Tongue (tissue), 2 donors: ENCODE results near the gene ACSF3. TPM values are rescaled to one million over a fixed set of nuclear protein-coding genes. Genes with fewer than 3 reads are reported as not detected.

Experiments used
- DNase-seq: peaks from one replicate; pipeline ENCODE4 v3.0.0-alpha.2; 2015
- total RNA-seq: library from RNA; depleted of rRNA; stranded (reverse); fragments of >200 nt; gene quantifications from one replicate; pipeline ENCODE4 v1.2.3, GENCODE V29; 2014

ACSF3 gene
- total RNA-seq, 1 donor from 2014 or later, result 20.1 TPM

DNA sequence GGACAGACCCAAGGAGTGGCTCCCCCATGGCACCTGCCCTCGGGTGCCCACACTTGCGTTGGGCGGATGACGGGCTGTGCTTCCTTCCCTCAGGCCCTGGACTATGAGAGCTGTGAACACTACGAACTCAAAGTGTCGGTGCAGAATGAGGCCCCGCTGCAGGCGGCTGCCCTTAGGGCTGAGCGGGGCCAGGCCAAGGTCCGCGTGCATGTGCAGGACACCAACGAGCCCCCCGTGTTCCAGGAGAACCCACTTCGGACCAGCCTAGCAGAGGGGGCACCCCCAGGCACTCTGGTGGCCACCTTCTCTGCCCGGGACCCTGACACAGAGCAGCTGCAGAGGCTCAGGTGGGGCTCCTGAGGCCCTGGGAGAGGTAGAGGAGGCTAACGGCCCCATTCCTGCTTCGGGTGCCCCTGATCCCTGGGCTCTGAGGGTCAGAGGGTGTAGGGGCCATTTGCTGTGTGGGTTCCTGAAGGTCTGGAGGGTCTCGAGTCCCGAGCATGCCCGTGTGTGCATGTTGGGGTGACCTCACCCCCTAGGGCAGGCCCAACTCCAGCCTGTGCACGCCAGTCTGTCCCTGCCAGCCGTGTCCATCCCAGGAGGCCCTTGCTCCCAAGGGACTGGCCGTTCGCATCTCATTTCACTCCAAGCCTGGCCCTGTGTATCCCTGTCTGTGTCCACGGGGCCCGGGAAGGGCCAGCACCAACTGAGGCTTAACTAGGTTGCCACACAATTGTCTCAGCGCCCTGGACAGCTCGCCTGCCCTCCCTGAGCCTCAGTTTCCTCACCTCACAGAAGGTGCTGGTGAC lies 96.7 kb downstream of the ACSF3 start:
- DNase-seq, result no peak

- DNase-seq, result no peak
Observed at GRCh38 chr16:89191033-89191900, 97.6 kb downstream of the ACSF3 start.

- no peak for DNase-seq
Observed at GRCh38 chr16:89191901-89192185, 98.2 kb downstream of the ACSF3 start.

DNA sequence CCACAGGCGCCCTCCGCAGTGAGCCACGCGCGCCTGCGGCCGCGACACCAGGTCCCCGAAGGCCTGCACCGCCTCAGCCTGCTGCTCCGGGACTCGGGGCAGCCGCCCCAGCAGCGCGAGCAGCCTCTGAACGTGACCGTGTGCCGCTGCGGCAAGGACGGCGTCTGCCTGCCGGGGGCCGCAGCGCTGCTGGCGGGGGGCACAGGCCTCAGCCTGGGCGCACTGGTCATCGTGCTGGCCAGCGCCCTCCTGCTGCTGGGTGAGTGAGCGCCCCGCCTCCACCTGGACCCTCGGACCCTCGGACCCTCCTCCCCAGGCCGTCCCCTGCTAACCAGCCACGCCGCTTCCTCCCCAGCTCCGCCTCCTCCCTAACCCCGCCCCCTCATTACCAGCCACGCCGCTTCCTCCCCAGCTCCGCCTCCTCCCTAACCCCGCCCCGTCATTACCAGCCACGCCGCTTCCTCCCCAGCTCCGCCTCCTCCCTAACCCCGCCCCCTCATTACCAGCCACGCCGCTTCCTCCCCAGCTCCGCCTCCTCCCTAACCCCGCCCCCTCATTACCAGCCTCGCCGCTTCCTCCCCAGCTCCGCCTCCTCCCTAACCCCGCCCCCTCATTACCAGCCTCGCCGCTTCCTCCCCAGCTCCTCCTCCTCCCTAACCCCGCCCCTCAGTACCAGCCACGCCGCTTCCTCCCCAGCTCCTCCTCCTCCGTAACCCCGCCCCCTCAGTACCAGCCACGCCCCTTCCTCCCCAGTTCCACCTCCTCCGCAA lies 98.7 kb downstream of the ACSF3 start:
- peak; percentile 84 for DNase-seq

DNA sequence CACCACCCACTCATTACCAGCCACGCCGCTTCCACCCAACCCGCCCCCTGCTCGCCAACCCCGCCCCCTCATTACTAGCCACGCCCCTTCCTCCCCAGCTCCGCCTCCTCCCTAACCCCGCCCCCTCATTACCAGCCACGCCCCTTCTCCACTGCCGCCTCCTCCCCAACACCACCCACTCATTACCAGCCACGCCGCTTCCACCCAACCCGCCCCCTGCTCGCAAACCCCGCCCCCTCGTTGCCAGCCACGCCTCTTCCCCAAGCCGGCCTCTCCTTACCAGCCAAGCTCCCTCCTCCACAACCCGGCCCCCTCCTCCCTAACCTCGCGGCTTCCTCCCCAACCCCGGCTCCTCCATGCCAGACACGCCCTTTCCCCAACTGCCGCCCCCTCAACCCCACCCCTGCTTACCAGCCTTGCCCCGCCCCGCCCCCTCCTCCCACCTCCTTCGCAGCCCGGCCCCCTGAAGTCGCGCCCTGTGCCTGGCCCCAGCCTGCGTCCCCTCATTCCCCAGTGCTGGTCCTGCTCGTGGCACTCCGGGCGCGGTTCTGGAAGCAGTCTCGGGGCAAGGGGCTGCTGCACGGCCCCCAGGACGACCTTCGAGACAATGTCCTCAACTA lies 99.4 kb downstream of the ACSF3 start:
- no peak for DNase-seq

- DNase-seq, result no peak
Observed at GRCh38 chr16:89193576-89194293, 100.1 kb downstream of the ACSF3 start.

- no peak for DNase-seq
Observed at GRCh38 chr16:89194340-89195311, 101.0 kb downstream of the ACSF3 start.

- DNase-seq, result no peak
Observed at GRCh38 chr16:89195521-89196171, 102.0 kb downstream of the ACSF3 start.

GRCh38 chr16:89197033-89197632 lies 103.5 kb downstream of the ACSF3 start:
- DNase-seq, result no peak

- no peak for DNase-seq
Observed at GRCh38 chr16:89197633-89198416, 104.2 kb downstream of the ACSF3 start.

DNA sequence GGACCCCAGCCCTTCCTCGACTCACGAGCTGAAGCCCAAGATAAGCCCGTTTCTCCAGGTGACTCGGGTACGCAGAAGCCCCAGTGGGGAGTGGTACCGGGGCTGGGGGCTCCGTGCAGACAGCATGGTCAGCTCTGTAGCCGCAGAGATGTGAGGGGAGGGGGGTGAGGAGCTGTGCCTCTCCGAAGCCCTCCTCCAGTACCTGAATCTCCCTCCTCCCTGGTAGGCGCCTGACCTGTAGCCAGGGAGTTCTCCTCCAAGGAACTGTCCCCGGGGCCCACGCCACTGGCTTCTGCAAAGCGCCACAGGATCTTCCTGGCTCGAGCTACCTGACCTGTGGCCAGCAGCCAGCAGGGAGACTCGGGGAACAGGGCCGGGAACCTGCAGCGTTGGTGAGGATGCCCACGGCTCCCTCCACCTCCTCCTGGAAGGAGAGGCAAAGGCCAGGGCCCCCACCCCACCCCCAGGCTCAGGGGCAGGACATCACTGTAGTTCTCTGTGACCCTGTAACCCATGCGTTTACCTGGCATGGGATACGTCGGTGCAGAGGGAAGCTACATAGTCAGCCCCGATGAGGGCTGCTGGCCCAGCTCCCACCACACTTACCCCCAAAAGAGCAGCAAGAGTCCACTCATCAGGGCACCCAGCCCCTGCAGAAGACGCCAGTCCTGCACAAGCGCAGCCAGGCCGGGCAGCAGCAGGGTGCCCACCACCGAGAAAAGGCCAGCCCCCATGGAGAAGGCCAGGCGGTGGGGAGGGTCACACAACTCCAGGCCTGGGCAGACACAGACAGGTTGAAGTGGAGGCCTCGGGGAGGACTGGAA lies 105.0 kb downstream of the ACSF3 start:
- no peak for DNase-seq

DNA sequence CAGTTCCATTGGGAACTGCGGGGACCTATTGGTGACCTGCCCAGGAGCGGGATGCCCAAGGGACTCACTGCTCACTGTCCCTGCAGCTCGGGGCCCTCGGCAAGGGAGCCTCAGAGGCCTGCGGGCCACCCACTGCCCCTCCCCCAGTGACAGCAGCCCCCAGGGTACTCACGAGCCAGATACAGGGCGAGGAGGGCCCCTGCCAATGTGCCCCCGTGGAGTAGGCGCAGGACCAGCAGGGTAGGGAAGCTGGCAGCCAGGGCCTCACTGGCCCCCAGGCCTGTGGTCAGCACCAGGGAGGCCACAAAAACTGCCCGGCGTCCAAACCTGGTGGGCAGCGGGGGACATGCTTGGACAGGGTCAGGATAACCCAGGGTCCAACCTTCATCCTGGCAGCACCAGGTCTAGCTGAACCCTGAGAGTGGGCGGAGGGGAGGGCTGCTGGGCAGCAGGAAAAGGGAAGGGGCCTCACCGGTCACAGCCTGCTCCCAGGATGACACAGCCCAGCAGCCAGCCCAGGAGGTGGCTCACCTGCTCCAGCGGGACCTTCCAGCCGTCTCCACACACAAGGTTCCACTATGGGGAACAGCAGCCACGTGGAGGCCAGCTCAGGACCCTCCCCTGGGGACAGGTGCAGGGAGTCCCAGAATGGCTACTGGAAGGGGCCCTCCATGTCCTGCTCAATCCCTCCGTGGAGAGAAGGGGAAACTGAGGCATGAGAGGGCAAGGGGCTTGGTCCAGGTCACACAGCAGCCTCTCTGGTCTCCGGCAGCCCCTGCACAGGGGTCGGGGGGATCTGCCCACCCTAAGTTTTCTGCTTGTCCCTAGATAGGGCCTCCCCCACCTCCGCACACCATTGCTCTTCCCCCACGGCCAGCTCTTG lies 105.8 kb downstream of the ACSF3 start:
- no peak for DNase-seq

DNA sequence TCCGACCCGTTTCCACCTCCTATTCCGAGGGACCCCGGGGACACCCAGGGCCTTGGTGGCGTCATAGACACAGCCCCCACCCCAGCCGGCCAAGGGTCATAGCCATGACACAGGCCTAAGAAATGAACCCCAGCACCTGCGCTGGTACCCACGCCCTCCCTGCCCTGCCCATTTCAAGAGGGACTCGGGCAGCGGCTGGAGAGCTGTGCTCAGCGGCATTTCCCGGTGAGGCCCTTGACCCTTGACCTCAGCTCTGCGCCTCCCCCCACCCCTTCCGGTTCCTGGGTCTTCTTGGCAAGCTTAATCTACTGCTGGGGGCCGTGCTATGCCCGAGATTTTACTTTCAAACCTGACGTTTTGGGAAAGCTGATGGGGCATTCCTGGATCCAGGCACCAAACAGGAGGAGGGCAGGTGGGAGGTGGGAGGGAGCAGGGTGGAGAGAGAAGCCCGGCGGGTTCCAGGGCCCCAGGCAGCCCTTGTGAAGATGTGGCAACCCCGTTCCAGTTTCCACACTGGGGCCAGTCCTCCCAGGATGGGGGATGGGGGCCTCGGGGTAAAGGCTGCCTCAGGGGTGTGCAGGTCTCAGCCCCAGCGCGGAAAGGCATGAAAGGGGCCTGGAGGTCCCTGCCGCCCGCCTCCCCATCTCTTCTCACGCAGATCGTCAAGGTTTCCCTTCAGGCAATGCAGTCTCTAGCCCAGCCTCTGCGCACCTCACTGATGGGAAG lies 106.6 kb downstream of the ACSF3 start, which contains the start of gene SLC22A31:
SLC22A31 (minus strand) TSS at position 414 of the 726 bp plus-strand sequence; CDS start at position 378, 36 bp downstream.
- DNase-seq, result no peak

- no peak for DNase-seq
Observed at GRCh38 chr16:89200850-89201411, 107.3 kb downstream of the ACSF3 start.
